Stimulated activated CD8-positive, alpha-beta memory T cell treated with anti-CD3 and anti-CD28 coated beads, Interleukin-12 subunit alpha, Interleukin-12 subunit beta, amount 100 ng/mL, for 1 hour (primary cell): ENCODE data around the gene KSR2.

ENCODE experiments used
- DNase-seq: peaks from one replicate; pipeline ENCODE4 v3.0.0-alpha.2; 2020; ENCODE audit warnings: low read depth

The KSR2 gene

DNA sequence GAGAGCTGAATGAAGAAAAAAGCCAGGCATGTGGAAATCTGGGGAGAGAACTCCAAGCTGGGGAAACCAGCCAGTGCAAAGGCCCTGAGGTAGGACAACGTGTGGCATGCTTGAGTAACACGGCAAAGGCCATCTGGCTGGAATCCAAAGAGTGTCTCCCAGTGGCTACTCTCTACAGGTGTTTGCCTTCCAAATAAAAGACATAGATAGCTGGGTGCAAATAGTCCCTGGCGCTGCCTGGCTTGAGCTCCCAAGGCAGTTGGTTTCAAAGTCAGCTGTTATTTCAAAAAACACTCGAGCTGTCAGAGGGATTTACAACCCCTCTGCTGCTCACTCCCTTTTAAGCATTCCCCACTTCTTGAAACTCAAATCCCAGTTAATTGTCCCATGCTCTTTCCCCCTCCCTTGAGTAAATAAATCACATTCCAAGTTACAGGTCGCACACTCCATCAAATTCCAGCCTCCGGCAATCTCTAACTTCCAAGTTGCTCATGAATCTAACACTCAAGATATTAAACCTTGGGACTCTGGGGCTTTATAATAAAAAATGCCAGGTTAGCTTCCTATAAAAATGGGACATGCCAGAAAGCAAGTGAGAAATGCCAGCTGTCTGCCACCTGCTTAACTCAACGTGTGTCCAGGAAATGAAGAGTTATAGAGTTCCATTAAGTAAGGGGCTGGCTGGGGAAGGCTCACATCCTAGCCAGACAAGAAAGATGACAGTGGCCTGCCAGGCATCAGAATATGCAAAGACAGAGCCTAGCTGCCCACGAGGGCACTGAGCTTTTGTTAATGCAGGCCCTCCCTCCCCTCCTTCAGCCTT is 473.7 kb downstream of the KSR2 start:
- no peak for DNase-seq

DNA sequence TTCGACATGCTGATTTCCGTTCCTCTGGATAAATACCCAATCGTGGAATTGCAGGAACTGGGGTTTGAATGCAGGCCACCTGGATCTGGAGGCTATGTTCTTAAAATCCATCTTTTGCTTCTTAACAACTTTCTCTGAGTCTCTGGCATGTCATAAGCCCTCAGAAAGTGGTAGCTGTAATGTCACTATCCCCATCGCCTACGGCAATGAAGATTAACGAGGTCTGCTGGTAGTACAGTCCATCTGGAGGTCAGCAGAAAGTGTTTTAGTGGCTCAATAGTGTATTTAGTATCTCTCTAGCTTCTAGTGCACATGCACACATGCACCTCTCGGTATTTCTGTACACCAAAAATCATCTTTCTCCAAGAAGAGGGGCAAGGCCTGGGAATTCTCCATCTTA is 477.1 kb downstream of the KSR2 start:
- DNase-seq = no peak

DNA sequence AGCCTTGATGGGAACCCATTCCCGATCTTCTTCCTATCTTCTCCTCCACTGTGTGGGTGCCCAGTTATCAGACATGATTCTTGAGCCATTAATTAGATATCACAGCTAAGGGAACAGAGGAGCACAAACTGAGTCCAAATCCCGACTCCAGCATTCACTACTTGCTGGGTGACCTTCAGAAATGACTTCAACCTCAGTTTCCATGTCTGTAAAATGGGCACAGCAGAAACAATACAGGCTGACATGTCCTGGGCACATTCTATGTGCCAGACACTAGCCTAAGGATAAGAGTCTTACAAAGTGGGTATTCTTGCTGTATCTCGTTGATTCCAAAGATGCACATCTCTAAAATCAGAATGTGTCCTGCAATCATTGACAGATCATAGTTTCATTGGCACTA is 478.7 kb downstream of the KSR2 start:
- no peak for DNase-seq

DNA sequence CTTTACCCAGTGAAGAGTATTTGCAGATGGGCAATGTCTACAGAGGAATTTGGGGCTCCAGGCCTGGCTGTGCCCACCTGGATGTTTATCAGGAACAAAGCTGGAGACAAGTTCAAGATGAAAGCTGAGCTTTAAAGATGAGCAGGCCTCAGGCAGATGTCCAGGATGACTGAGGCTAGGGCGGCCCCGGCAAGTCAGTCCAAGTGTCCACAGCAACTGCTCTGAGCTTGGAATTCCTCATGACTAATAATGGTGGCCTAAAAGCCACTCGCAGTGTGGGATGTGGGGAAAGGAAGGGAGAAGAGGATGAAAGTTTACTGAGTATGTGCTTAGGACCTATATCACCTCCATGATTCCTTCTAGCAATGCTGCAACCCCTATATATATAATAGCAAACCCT is 479.1 kb downstream of the KSR2 start:
- no peak for DNase-seq

DNA sequence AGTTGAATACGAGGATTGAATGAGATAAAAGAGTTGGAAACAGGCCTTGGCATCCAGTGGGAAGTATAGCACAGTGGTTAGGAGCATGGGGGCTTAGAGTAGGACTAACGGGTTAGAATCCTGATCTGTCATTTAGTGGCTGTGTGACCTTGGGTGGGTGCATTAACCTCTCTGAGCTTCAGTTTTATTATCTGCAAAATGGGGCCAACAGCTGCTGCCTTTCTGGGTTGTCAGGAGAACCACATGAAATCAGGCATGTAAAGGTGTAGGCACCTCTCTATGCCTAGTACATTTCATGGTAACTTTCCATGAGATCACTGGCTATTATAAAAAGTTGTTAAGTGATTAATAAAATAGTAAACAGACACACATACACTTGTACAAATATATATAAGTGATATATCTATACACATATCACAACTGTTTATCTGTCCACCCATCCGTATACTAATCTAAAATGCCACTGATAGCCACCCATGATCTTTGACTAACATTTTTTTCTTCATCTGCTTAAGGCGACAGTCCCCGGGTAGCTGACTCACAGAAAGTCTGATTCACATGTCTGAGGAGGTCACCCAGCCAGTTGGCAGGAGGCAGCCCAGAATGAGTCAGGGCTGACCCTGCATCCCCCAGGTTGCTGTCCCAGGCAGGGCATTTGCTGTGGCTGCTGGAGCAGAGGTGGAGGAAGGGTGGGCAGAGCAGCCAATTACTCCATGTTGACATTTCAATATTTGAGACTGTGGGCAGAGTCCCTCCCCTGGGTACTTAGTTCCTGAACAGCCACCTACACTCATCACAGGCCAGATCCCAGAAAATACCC is 481.7 kb downstream of the KSR2 start:
- DNase-seq = no peak

DNA sequence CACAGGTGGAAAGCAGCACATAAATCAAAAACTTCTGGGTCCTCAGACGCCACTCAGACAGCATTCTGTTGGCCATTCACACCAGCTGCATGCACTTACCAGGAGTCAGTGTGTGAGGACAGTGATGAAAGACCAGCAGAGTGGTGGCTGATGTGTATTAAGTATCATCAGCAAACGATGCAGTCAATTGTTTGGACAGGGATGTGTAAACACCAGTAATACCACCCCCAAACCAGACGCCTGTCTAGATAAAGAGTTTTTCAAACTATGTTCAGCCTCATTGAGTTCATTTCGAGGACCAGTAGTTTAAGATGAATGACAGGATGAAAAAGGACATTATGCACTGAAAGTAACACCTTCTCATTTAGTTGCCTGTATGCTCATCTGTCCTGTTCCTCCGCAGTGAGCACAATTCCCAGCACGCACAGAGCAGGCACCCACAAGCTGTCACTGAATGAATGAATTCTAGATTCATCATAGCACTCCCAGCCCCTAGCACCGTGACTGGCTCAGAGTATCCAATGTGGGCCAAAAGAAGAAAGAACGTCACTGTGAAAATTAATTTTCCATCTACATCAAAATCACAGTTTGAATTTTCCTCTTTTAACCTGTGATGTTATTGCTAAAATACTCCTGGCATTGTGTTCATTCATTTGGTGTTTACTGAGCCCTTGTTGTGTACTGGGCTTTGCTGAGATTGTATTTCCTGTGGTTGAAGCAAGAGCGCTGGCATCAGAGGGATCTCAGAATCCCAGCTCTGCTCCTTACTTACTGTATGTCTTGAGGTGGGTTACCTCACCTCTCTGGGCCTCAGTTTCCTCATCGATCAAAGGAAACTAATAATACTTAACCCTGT is 482.6 kb downstream of the KSR2 start:
- DNase-seq = no peak

DNA sequence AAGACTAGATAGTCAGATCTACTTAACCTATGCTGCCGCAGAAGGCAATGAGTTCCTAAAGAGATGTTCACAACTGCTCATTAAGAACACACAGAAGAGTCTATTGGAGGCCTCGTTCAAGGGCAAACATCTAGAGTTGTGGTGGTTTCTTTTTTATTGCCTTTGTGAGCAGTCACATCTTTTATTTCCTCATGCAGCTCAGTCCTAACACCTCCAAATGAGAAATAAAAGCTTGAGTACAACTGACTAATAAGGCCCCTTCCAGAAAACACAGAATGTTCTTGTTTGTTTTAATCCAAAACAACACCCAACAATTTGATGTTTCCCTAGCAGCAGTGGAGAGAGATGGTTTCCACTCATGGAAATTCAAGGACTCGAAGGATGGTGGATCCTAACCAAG is 483.9 kb downstream of the KSR2 start:
- no peak for DNase-seq

DNA sequence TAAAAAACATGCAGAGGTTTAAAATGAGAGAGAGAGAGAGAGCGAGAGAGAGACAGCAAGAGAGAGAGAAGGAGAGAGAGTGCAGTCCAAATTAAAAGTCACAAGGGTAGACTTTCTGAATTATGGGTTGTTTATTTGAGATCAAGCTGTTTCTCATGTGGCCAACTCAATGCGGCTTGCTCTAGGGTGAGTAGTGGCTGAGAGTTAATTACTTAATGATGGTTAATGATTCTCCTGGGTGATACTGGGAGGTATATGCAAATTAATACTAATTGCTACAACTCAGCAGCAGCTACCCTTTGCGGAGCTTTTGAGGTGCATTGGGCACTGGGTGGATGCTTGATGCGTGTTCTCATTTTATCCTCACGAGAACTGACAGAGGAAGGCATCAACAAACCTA is 485.3 kb downstream of the KSR2 start:
- DNase-seq = no peak

DNA sequence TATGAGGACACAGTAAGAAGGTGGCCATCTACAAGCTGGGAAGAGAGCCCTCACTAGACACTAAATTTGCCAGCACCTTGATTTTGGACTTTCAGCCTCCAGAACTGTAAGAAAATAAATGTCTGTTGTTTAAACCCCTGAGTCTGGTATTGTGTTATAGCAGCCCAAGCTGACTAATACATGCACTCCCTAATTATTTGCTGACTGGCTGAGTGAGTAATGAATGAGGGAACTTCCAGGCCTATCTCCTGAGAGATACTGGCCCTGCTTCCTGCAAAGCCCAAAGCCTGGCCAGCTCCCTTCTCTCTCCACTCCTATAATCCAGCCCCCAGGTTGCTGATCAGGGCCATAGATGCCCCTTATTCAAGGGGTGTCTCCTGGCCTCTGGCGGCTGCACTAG is 487.3 kb downstream of the KSR2 start:
- DNase-seq = no peak

DNA sequence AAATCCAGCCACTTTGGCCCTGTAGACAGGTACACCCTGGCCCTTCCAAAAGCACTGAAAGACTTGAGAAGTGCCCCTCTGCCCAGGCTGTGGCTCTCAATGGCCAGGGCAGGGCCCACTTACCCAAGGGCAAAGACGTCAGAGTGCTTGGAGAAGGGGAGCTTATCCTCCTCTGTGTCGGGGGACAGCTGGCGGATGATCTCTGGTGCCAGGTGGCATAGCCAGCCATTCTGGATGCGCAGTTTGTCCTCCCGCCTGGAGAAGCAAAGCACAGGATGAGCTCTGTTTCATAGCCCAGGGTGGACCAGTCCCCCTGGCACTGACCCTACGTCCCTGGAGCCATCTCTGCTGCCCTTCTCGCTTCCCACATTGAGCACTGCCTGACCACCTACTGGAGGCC is 492.4 kb downstream of the KSR2 start:
- DNase-seq = no peak

DNA sequence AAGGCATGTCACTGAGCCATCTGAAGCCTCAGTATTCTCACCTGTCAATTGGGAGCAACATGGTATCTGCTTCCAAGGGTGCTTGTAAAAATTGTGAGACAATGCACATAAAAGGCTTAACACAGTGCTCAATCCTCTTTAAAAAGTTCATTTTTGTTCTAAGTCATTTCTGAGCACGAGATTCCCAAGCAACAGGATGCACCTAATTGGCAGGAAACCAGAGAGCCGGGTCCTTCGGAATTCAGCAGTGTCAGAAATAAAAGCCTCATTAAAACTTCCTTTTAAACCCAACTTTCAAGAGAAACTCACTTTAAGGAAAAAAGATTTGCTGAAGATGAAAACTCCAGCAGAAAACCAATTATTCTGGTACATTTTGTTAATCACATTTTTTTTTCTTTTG is 494.9 kb downstream of the KSR2 start:
- DNase-seq = no peak

DNA sequence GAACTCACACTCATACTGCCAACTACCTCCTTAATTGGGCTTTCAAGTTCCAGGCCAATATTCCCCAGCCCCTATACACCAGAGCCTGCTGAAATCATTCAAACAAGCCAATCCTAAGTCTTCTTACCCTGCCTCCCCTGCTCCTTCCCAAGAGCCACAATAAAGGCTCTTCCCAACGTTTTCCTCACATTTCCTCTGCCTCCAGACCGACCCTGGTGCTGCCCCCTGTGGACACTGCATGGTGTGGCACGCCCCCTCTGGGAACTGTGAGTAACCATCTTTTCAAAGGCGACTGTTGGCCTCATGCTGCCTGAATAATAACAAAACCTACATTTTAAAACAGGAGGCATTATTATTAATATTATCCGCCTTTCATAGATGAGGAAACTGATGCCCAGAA is 495.8 kb downstream of the KSR2 start:
- DNase-seq = no peak

DNA sequence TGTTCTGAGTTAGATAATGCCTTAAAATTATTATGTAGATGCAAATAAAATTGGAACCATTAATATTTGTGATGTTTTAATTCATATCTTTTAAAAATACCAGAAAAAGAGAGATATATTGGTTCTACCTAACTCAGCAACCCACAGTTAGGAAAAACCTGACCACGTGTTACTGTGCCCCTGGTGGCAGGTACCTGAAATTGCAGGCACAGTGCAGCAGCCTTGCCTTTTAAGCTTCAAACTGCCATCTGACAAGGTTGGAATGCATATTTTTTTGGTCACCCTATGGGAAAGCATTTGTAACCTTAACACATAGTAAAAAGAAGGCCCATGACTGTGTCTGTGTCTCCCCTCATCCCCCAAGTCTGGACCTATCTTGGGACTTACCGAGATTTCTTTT is 498.0 kb downstream of the KSR2 start:
- no peak for DNase-seq

DNA sequence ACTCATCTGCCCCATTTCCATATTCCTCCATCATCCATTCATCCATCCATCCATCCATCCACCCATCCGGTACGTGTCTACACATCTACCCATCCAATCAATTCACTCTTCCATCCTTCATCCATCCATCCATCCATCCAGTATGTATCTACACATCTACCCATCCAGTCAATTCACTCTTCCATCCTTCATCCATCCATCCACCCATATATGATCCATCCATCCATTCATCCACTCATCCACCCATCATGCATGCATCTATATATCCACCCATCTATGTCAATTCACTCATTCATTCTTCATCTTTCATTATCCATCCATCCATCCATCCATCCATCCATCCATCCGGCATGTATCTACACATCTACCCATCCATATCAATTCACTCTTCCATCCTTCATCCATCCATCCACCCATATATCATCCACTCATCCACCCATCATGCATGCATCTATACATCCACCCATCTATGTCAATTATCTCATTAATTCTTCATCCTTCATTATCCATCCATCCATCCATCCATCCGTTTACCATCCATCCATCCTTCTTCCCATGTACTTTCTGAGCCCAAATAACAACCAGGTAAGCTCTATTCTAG is 498.8 kb downstream of the KSR2 start:
- DNase-seq = no peak

DNA sequence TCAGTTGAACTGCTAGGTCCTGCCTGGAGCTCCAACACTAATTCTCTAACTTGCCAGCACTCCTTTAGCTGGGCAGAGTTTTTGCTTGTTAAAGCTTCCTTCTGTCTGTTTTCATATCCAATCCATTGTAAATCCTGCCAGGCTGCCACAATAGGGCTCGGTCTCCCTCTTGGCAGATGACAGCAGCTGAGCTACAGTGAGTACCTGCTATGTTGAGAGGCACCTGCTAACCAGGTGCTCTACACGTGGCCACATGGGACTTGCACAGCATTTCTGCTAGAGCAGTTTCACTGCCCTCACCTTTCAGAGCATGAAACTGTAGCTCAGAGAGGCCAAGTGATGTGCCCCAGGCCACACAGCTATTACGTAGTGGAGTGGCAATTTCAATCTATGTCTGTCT is 500.8 kb downstream of the KSR2 start:
- DNase-seq = no peak

DNA sequence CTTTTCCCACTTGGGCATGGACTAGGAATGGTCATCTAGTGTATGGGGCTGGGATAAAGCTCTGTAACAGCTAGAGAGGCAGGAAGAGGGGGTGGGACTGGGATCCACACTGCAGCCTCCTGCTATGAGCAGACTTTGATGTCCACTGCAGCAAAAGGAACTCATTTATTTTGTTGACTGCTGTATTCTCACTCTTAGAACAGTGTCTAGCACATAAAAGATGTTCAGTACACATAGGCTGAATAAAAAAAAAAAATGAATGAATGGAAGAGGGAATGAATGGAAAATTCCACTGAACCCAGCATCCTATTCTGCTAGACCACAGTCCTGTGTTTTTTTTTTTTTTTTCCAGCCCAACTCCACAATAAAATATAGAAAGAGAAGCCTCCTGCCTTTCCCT is 501.2 kb downstream of the KSR2 start:
- no peak for DNase-seq

DNA sequence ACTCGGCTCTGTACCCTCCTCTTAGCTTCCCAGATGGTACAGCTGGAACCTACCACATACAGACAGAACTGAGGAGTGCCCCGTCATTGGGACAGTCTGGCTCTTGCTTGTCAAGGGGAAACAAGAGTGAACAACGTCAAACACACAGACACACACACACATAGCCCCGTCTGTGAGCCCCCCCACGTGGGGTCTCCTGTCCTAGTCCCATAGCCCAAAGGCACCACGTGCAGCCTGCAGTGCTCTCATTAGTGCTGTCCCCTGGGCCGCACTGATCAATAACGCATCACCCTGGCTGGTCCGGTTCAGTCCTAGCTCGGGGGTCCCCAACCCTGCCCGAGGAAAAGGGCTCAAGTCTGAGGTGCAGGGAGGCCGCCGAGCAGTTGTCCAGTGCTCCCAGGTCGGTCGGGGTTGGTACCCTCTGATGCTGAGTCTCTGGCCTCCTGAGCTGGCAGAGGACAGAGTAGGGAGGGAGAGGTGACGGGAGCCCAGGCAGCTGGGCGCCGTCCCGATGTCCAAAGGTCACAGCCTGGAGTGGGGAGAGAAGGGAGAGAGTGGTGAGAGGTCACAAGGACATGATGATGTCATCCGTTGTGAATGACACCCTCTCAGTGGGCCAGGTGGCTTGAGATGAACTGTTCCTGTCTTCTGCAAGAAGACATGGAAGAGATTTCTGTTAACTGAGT is 502.0 kb downstream of the KSR2 start:
- DNase-seq = no peak

DNA sequence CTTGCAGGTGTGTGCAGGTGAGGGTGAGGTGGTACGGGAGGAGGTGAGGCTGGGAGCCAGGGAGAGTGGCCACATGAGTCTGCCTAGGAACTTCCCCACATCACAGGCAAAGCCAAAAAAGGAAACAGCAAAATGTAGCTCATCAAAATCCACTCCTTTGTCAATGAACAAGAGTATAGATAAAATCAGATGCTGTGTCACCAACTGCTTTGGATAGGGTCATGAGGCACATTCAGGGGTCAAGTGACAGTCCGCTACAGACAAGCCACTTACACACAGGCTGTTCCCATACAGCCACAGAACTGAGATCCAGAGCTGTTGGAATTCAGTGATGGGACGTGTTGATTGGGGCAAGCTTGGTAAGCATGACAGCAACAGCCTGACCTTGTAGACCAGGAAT is 507.1 kb downstream of the KSR2 start:
- no peak for DNase-seq

DNA sequence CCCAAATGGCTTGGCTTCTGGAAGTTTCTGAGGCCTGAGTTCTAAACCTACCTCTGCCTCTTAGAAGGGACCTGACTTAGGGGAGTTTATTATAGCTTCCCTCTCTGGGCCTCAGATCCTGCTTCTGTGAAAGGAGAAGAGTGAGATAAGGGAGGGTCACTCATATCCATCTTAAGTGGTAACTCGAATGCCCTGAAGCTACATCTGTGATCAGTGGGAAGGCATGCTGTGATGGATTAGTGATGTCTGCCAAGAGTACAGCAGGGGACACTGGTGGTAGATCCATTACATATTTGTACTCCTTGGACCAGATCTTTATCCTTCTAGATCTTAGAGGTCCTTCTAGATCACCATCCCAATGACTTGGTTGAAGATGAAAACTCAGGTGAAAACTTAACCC is 509.6 kb downstream of the KSR2 start:
- no peak for DNase-seq

DNA sequence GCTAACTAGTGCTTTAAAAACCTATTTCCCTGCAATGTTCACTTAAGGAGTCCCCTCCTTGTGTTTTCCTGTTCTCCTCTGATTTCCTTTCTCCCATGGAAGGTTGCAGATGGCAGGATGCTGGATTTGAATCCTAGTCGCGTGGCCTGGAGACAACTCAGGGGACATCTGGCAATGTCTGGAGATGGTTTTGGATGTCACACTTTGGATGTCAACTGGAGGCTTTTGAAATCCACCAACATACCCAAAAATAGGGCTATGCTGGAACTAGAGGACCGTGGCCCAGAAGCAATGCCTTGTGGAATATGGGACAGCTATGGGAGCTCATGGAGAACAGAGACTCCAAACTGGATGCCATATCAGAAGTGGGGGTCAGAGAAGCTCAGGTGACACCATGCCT is 511.6 kb downstream of the KSR2 start:
- no peak for DNase-seq

DNA sequence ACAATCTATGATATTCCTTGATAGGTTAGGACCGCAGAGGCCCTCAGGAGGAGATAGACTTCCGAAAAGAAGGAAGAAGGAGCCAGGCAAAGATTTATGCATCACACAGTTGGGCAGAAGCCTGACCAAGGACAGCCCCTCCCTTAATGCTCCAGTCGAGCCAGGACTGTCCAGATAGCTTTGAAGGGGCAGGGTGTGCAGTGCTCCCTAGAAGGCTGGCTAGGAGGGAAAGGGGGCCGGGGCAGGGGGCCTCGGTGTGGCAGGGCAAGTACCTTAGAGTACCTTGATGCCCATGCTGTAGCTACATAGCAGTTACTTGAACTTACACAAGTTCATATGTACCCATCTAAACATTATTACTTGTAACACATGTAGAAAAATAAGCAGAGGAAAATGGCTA is 512.7 kb downstream of the KSR2 start:
- DNase-seq = no peak

DNA sequence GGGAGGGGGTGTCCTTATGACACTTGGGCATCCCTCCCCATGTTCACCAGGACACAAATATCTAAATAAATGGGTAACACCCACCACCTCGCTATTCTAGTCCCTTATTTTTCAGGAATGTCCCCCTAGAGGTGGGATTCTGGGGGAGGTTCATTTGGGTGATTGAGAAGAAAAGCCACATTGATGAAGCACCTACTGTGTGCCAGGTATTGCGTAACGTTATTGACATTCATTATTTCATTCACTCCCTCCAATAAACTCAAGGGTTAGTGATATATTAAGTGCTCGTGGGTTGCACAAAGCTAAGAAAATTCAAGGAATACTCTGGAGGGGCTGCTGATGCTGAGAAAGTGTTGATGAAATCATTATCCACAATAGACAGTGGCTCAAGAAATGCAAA is 514.8 kb downstream of the KSR2 start:
- no peak for DNase-seq
